PC-9 (cell line): Measurements from ENCODE around the gene ZNF438. TPM values are rescaled to one million over a fixed set of nuclear protein-coding genes. Genes with fewer than 3 reads are reported as not detected.

ENCODE experiments used
- BruUV-seq: library from RNA; stranded (reverse); fragments of 400-500 nt; replicated peaks from 2 replicates; lab custom pipeline; 2021; lab: Mats Ljungman, UMichigan
- CTCF ChIA-PET: fragments of 300-600 bp; sonication (Branson Sonifier 250); formaldehyde crosslinking; loops from one replicate; lab custom pipeline; 2022; ENCODE audit warnings: antibody characterized with exemption; lab: Charles Lee
- POLR2A ChIA-PET: fragments of 300-600 bp; sonication (Branson Sonifier 250); formaldehyde crosslinking; loops from one replicate; lab custom pipeline; 2022; ENCODE audit warnings: antibody characterized with exemption; ENCODE audit not compliant: unreplicated experiment; lab: Charles Lee
- DNase-seq, 2 experiments: peaks; one replicate each; pipeline versions ENCODE4 v3.0.0 to v3.0.0-alpha.2; 2015 to 2022; ENCODE audit warnings: mixed read lengths in 1 of 2
- H2AFZ ChIP-seq: fragments of 200-600 bp; sonication (generic); 2 replicates; pipeline ENCODE4 v1.8.1; 2017; ENCODE audit warnings: antibody characterized with exemption
- H3F3A ChIP-seq: fragments of 200-600 bp; sonication (generic); 2 replicates; pipeline ENCODE4 v1.8.1; 2017; ENCODE audit warnings: antibody characterized with exemption, mild to moderate bottlenecking, low read depth; ENCODE audit not compliant: insufficient read depth
- H3K27ac ChIP-seq: fragments of 200-600 bp; sonication (generic); 2 replicates; pipeline ENCODE4 v1.6.1; 2016; ENCODE audit warnings: mixed run types
- H3K27me3 ChIP-seq: fragments of 200-600 bp; sonication (generic); 2 replicates; pipeline ENCODE4 v1.6.1; 2016; ENCODE audit warnings: low read depth, mixed run types; ENCODE audit not compliant: insufficient read depth
- H3K36me3 ChIP-seq: fragments of 200-600 bp; sonication (generic); 2 replicates; pipeline ENCODE4 v1.6.1; 2016; ENCODE audit warnings: low read depth, mixed run types
- H3K4me1 ChIP-seq: fragments of 200-600 bp; sonication (generic); replicated peaks from 2 replicates; pipeline ENCODE4 v1.6.1; 2016; ENCODE audit warnings: mixed run types; ENCODE audit not compliant: insufficient read depth
- H3K4me2 ChIP-seq: fragments of 200-600 bp; sonication (generic); 2 replicates; pipeline ENCODE4 v1.6.1; 2017; ENCODE audit warnings: mixed run types
- H3K4me3 ChIP-seq: fragments of 200-600 bp; sonication (generic); 2 replicates; pipeline ENCODE4 v1.6.1; 2016; ENCODE audit warnings: mixed run types
- H3K79me2 ChIP-seq: fragments of 200-600 bp; sonication (generic); 2 replicates; pipeline ENCODE4 v1.6.1; 2017; ENCODE audit warnings: low read depth, mixed run types
- H3K9me2 ChIP-seq: fragments of 200-600 bp; sonication (generic); 2 replicates; pipeline ENCODE4 v1.8.1; 2017; ENCODE audit warnings: mild to moderate bottlenecking; ENCODE audit not compliant: insufficient read depth
- H3K9me3 ChIP-seq: fragments of 200-600 bp; sonication (generic); 2 replicates; pipeline ENCODE4 v1.8.1; 2016; ENCODE audit warnings: low read depth; ENCODE audit not compliant: insufficient read depth
- H4K20me1 ChIP-seq: fragments of 200-600 bp; sonication (generic); 2 replicates; pipeline ENCODE4 v1.8.1; 2017; ENCODE audit not compliant: insufficient read depth
- CTCF ChIP-seq: fragments of 200-600 bp; sonication (generic); conservative IDR thresholded peaks from 2 replicates; pipeline ENCODE4 v1.6.1; 2017; ENCODE audit warnings: mixed run types, antibody characterized with exemption, mild to moderate bottlenecking, moderate library complexity
- EZH2 ChIP-seq: fragments of 200-600 bp; sonication (generic); IDR thresholded peaks from 2 replicates; pipeline ENCODE4 v1.8.0; 2017; ENCODE audit warnings: antibody characterized with exemption, low read depth
- intact Hi-C: fragments of 100-400 bp; cut with micrococcal nuclease; formaldehyde crosslinking; loops from one replicate; pipeline ENCODE4 v1.10.0; 2022; ENCODE audit not compliant: unreplicated experiment
- total RNA-seq: library from RNA; stranded (reverse); gene quantifications from 2 replicates; pipeline ENCODE4 v1.2.3, GENCODE V29; 2021

ZNF438 gene
- total RNA-seq, 1 experiment from 2014 or later, result 4.7 TPM

- ChIA-PET POLR2A (no interaction called here), CTCF (no interaction called here)
- Histone ChIP-seq H3K4me2 (no peak overlapping the region), H4K20me1 (no peaks in the 10 kb centered on the region), H3F3A (no peaks in the 10 kb centered on the region), H3K36me3 (no peaks in the 10 kb centered on the region), H3K79me2 (no peaks in the 10 kb centered on the region), H3K9me3 (no peaks in the 10 kb centered on the region), H3K27ac (no peak overlapping the region), H3K9me2 (no peaks in the 10 kb centered on the region), H3K4me1 (no peaks in the 10 kb centered on the region), H3K4me3 (no peak overlapping the region), H2AFZ (no peak overlapping the region), H3K27me3 (no peaks in the 10 kb centered on the region)
- no peak for DNase-seq
- no peak for TF ChIP-seq CTCF
- no peak for TF ChIP-seq EZH2
- intact Hi-C loops, result no loop called here
- BruUV-seq, result no TSS peak
These were observed 134.6 kb downstream of the ZNF438 start for GRCh38 chr10:30897048-30897447.

DNA sequence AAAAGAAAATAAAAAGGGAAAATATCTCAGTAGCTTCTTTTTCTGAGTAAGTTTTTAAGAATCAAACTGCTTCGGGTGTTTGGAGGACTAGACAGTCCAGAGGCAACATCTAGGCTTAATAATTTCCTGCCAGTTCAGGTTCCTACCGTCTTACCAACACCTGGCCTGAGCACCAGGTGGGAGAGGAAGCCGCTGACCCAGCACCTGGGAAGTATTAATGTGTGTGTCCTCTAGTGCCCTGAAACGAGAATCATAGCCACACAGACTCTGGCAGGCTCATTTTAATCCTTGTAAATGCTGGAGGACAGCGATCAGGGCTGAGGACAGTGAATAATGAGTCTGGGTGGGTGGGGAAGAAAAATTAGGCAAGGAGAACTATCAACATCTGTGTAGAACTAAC, 137.4 kb downstream of the ZNF438 start:
- intact Hi-C loops, result no loop called here
- BruUV-seq, result no TSS peak
- CTCF ChIA-PET, result no interaction called here

DNA sequence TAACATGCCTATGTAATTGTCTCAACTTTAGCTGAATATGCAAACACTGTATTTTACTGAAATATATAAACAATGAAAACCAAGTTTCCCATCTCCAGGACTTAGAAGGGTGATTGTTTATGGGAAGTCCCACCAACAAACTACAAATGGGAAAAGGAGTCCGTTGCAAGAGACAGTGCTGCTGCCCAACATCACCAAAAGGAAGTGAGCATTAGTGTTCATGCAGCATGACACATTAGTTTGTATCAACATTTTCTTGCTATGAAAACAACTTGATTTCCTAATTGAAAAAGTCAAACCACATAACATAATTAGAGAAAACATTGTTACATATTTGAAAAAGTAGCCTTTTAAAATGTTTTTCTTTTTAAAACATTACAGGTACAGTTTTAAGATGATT, 138.5 kb downstream of the ZNF438 start:
- no peak overlapping the region for H3K27ac ChIP-seq
- DNase-seq, result no peak
- H3K9me3 ChIP-seq, result no peaks in the 10 kb centered on the region
- intact Hi-C loops, result no loop called here
- TF ChIP-seq CTCF, result no peak
- H3K4me1 ChIP-seq, result no peaks in the 10 kb centered on the region
- no peaks in the 10 kb centered on the region for H4K20me1 ChIP-seq
- BruUV-seq, result no TSS peak
- ChIA-PET CTCF (no interaction called here), POLR2A (no interaction called here)
- H3K4me3 ChIP-seq, result no peak overlapping the region
- no peak overlapping the region for H3K4me2 ChIP-seq
- no peaks in the 10 kb centered on the region for H3K79me2 ChIP-seq
- no peaks in the 10 kb centered on the region for H3F3A ChIP-seq
- H3K9me2 ChIP-seq, result no peaks in the 10 kb centered on the region
- no peaks in the 10 kb centered on the region for H3K36me3 ChIP-seq
- no peak overlapping the region for H2AFZ ChIP-seq
- H3K27me3 ChIP-seq, result no peaks in the 10 kb centered on the region

More for the DNA sequence above, 137.4 kb downstream of the ZNF438 start:
- H4K20me1 ChIP-seq, result no peaks in the 10 kb centered on the region
- no peak overlapping the region for H3K4me3 ChIP-seq
- H3F3A ChIP-seq, result no peaks in the 10 kb centered on the region
- no peaks in the 10 kb centered on the region for H3K4me1 ChIP-seq
- no peak overlapping the region for H3K27ac ChIP-seq
- no peaks in the 10 kb centered on the region for H3K9me2 ChIP-seq
- POLR2A ChIA-PET, result no interaction called here
- no peak overlapping the region for H2AFZ ChIP-seq
- TF ChIP-seq CTCF (no peak), EZH2 (no peak)
- H3K27me3 ChIP-seq, result no peaks in the 10 kb centered on the region
- no peak for DNase-seq
- H3K79me2 ChIP-seq, result no peaks in the 10 kb centered on the region
- H3K9me3 ChIP-seq, result no peaks in the 10 kb centered on the region
- H3K4me2 ChIP-seq, result no peak overlapping the region
- no peaks in the 10 kb centered on the region for H3K36me3 ChIP-seq
